Hindlimb muscle (tissue), 1 donor: ENCODE data around the gene BRDT. TPM values are rescaled to one million over a fixed set of nuclear protein-coding genes. Genes with fewer than 3 reads are reported as not detected.
"Not testable (repeated sequence)": the region's sequence is repeated elsewhere in the genome, so short reads cannot be mapped to it uniquely, and the experiment has no call there.

Source experiments
- DNase-seq: peaks from one replicate; pipeline ENCODE4 v3.0.0-alpha.2; 2013
- polyA plus RNA-seq: library from polyadenylated mRNA; unstranded; fragments of 120-200 nt; gene quantifications from one replicate; pipeline ENCODE4 v1.2.1, GENCODE V29; 2013; ENCODE audit not compliant: insufficient read length

Gene BRDT
- polyA plus RNA-seq, 1 donor: 0.37 TPM

DNA sequence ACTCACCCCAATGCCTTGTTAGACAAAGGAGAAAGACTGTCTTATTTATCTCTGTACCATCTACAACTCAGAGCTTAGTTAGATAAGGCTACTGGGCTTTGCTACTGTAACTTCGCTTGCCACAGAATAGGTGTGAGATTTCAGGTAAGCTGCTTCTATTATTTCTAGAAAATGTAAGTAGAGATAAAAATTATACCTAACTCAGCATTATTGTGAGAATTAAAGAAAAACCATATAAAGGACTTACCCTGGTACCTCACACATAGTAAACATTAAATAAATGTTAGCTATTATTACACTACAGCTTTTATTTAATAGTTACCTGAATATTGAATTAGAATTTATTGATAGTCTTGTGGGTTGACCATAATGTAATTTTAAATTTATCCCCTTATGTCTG lies 44.1 kb downstream of the BRDT start:
- DNase-seq: no peak

DNA sequence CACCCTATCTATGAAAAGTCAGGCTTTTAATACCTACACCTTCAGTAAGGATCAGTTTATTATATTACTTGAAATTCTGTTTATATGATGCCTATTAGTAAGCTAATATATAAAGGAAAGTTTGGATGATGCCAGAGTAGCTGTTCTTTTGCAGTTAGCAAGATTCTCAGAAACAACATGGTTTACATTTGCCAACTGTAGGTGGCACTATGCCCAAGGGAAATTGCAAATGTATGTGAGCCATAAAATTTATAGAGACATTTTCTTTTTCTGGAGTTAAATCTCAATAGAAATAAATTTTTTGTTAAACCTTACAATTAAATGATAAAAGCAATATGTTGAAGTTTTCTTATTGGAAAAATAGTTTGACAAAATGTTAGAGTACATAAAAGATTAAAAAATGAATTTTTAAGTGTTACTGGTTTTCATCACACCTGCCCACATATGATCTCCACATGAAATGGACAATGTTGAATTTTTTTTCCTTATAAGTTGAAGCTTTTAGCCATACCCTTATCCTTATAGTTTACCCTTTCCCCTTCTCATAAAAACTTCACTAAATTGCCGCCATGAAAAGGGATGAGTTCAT lies 48.5 kb downstream of the BRDT start:
- DNase-seq: peak; percentile 3

DNA sequence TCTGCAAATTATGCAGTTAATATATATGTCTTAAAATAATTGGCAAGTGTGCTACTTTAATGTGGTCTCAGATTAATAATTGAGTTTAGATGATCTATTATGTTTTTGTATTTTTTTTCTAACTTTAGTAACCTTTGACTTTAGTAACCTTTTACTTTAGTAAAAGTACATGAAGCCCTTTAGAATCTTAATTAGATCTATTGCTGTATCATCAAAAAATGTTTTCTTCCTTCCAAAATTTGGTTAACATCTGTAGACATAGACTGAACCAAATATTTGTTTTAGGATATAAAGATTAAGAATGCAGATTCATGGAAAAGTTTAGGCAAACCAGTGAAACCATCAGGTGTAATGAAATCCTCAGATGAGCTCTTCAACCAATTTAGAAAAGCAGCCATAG lies 54.9 kb downstream of the BRDT start:
- DNase-seq: no peak

DNA sequence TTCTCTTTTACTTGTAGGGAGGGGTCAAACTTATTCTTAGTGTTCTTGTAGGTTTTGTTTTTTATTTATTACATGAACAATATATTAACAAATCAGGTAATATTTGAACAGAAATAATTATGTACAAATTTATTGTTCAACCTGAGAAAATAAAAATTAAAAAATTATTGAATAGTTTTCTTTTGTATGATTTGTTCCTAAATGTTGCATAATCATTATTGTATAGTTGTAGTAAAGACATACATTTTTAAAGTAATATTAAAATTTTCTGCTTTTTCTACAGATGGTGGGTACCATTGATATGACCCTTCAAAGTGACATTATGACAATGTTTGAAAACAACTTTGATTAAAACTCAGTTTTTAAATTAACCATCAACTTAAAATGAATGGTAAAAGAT lies 64.7 kb downstream of the BRDT start:
- DNase-seq: no peak

DNA sequence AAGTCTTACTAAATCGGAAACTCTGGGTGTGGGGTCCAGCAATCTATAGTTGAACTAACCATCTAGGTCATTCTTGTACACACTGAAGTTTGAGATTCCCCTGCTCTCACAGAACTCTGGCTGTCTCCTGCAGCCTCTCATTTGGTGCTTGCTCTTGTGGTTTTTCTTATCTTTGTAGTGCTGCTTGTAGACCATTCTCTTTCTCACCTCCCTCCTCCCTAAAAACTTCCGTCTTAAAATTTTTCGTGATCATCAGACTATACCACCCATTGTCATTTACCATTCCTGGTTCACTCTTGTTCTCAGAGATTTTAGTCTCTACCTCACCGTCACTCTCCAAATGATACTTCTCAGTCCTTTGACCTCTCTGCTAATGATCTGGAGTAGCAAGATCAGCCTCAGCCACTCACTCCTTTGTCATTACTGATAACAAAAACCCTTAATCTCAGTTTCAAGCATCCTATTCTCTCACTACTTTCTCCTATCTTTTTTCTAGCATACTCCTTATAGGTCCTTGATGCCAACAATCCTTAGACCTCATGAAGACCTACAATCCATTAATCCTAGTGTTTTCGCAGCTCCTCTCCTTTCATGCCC lies 67.6 kb downstream of the BRDT start:
- no peak for DNase-seq

DNA sequence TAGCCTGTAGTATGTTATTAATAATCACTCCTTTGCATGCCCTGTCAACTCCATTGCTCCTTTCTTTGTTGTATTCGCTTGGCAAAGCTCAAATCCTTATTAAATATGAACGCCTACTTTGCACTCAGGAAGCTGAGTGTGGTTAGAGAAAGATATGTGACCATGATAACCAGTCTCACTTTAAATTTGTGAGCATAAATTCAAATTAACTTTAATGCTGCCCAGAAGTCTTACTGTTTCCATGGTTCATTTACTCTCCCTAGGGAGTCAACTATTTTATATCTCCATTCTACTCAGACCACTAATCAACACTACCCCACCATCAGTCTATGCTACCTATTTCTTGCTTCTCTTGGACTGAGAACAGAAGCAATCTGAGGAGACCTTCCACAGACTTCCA lies 68.5 kb downstream of the BRDT start:
- no peak for DNase-seq

DNA sequence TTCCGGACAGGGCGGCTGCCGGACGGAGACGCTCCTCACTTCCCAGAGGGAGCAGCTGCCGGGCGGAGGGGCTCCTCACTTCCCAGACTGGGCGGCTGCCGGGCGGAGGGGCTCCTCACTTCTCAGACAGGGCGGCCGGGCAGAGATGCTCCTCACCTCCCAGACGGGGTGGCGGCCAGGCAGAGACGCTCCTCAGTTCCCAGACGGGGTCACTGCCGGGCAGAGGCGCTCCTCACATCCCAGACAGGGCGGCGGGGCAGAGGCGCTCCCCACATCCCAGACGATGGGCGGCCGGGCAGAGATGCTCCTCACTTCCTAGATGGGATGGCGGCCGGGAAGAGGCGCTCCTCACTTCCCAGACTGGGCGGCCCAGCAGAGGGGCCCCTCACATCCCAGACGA lies 76.8 kb downstream of the BRDT start:
- DNase-seq: not testable (repeated sequence)

DNA sequence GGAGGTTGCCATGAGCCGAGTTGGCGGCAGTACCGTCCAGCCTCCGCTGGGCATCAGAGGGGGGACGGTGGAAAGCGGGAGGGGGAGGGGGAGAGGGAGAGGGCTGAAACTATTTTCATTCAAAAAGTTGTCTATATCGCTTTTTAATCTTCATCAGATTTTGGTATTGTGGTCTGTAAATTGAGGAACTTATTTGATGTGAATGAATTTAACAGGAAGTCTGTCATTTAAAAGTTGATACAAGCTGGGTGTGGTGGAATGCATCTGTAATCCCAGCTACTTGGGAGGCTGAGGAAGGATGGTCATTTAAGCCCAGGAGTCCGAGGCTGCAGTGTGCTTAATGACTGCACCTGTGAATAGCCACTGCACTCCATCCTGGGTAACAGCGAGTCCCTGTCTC lies 77.6 kb downstream of the BRDT start:
- no peak for DNase-seq

DNA sequence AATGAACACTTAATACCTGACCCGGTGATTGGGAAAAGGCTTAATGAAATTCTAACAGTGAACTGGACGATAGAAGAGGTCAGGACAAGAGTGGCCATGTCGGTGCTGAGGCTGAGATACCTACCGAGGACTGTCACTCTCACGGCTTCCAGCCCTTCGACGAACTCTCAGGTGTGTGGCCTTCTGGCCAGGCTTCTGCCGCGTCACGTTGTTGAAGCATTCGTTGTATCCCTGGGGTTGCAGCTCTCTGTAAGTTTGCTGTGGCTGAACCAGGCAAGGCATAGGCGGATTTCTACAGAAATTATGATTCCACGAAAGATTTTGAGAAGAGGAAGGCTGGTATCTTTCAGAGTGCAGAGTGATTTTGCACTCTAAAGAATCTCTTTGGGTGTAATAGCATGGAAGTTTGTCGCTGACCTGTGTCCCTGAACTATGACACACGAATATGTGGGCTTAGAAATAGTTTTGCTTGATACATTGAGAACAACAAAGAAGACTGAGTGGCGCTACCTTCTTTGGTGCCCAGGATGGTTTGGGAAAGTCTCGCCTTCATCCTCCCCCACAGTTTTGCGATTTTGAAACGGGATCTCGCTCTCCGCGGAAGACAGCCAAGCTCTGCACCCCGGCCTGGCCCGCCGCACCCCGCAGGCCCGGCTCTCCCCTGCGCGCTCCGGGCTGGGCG lies 80.2 kb downstream of the BRDT start:
- no peak for DNase-seq

DNA sequence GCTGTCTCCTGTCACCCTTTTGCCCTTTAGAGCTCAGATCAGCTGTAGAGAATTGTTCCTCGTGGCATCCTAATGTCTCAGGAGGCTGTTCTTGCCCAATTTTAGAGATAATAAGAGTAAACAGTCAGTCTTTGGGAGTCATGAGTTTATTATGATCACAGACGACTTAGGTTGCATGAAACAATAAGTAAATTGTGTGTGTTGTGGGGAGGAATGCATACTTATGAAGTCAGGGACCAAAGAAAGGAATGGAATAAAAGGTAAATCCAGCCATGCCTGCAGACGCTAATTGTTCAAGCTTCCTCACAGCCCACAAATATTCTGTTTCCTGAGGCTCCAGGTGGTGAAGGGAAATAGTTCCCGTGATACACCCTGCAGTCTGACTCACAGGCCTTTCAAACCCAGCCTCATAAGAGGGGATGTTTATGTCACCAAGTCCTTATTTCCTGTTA lies 81.5 kb downstream of the BRDT start:
- DNase-seq: no peak

DNA sequence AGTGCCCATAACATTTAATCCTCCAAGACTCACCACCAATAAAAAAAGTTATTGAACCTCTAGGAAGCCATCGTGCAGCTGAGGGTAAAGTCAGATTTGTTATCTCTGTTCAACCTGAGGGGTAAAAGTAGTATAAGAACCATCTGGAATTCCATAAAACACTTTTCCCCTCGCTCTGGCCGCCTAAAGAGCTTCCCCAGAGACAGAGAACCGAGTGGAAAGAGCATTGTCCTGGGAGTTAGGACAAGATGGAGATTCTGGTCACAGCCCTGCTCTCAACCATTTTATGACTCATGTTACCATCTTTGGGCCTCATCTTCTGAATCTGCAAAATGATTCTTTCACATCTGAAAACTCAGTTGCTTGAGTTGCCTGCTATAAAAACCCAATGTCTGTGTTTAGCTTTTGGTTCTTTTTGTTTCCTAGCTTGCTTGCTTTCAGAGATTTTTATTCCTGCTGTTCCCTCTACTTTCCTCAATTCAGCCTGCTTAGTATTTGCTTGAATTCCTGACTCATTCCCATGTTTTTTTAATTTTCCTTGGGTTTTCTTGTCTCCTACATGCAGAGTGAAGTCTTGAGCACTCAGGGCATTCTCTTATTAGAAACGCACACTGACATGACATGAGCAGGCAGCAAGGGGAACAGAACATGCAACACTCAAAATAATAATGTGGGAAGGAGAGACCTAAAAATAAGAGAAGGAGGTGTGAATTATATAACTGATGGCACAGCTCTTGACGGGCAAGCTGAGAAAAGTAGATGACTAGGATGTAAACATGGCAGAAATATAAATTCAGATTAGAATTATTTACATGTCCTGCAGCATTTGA lies 82.3 kb downstream of the BRDT start:
- DNase-seq: no peak

DNA sequence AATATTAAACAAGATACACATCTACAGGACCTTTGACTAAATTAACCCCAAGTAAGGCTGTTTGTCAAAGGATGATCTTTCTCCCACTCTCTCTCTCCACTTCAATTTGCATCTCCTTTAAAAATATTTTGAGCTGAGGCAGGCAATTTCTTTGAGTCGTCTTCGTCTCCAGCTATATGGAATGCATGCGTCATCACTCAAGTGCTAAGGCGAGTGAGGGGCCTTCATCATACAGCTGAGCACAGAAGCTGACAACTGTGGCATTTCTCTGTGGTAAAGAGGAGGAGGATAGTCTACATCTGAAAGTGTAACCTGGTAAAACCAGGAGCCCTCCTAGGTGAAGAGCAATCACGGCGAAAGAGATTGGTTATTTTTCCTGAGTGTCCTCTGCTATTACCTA lies 88.2 kb downstream of the BRDT start:
- DNase-seq: no peak

DNA sequence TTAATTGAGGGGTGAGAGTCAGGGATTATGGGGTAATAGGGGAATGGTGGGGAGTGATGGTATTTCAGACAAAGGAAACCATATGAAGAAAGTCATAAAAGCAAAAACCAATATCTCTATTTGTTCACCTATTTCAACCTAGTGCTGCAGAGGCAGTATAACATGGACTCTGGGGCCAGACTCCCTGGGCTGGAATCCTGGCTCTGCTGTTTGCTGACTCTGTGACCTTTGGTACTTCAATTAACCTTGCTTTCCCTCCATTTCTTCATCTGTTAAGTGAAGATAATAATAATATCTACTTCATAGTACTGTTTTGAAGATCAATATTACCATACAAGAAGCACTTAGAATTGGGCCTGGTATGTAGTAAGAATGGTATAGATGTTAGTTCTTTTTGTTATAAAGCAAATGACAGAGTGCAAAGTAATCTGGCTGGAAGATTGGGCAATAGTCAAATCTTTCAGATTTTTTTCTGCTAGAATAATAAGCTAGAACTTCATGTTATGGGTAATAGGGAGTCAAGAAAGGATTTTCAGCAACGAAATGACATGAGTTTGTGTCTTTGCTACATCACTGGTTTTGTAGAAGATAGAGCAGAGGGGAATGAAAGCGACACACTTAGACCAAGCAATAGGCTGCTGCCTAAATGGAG lies 89.6 kb downstream of the BRDT start:
- DNase-seq: no peak

DNA sequence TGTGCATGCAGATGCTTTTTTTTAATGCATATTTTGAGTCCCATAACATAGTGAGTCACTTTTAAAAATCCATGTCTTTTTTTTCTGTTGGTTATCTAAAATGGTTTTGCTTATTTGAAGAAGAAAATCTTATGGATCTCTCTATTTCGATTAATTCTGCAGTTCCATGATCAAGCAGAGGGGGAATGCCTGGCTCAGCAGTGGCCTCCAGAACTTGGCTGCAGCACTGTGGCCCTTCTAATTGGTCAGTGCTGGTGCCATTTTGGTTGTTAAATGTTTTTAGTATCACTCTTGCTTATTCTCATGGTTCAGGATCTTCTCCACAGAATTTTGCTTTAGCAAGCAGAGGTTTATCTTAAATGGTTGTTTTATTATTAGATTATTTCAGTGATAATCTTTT lies 91.8 kb downstream of the BRDT start:
- no peak for DNase-seq

DNA sequence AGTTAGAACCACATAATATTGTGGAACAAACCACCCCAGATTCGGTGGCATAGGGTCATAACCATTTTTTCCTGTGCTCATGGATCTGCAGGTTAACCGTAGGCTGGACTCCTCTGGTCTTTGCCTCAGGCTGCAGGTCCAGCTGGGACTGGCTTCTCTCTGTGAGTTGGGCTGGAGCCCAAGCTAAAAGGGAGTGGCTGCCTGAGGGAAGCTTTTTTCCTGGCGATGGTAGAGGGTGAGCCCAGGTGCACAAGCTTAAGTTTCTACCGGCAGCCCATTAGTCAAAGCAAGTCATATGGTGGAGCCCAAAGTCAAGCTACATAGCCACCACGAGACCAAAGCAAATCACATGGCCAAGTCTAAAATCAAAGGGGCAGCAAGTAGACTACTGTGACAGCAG lies 94.4 kb downstream of the BRDT start:
- DNase-seq: no peak

DNA sequence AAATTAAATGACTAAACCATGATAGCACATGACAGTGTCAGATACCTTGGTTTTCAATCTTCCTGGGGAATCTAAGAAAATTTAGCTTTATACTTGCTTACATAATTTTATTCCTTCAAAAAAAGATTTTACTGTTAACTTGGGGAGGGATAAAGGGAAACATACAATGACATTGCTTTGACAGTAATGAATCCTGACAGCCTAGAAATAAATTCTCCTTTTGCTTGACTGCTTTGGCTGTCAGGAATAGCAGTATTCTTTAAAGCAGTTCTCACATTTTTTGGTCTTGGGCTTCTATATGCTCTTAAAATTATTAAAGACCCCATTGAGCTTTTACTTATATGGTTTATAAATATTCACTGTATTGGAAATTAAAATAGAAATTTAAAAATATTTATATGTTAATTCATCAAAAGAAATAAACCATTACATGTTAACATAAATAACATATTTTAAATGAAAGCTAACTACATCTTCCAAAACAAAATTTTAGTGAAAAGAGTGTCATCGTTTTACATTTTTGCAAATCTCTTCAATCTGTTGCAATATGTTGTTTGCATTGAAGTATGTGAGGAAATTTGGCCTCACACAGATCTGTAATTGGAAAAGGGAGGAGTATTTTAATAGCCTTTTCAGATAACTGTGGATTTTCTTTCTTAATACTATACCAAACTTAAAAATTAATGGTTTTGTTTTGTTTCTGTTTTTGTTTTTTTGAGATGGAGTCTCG lies 96.7 kb downstream of the BRDT start:
- no peak for DNase-seq

DNA sequence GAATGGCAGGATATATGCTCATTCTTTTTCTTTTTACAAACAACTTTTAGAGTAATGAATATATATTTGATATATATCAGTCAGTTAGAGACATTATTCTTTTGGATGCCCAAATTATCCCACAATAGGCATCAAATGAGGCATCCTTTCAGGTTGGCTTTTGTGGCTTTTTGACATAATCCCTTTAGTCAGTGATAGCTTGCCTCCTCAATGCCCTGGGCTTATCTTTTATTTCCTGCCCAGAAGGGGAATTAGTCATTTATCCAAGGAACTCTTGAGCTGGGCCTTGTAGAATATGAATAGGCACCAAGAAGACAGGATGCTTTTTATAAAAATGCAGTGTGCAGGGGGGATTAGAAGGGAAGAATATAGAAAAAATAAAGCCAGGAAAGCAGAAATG lies 102.7 kb downstream of the BRDT start:
- DNase-seq: no peak

Other genes starting within 250 kb of the BRDT start
- 32.2 TPM for gene TGFBR3, start 63.2 kb upstream of the BRDT start, polyA plus RNA-seq
- 0.93 TPM for gene EPHX4, start 80.6 kb downstream of the BRDT start, polyA plus RNA-seq
- not detected for gene SETSIP, start 126.0 kb downstream of the BRDT start, polyA plus RNA-seq
- 4.4 TPM for gene BTBD8, start 130.9 kb downstream of the BRDT start, polyA plus RNA-seq